Activated CD8-positive, alpha-beta T cell treated with anti-CD3 and anti-CD28 coated beads for 36 hours (primary cell): ENCODE measurements around the gene CDK16. TPM values are rescaled to one million over a fixed set of nuclear protein-coding genes. Genes with fewer than 3 reads are reported as not detected.

Experiments
- ATAC-seq: fragments of 200-7000 bp; cut with Tn5 transposase; one replicate; pipeline ENCODE4 v1.10.0; 2021; ENCODE audit warnings: mild to moderate bottlenecking, moderate library complexity
- CTCF ChIA-PET: fragments of 350-600 bp; sonication (Branson Sonifier 250); formaldehyde crosslinking; loops from one replicate; lab custom pipeline; 2021; ENCODE audit warnings: antibody characterized with exemption; lab: Charles Lee
- POLR2A ChIA-PET: fragments of 350-600 bp; sonication (Branson Sonifier 250); formaldehyde crosslinking; loops from one replicate; lab custom pipeline; 2021; ENCODE audit warnings: antibody characterized with exemption; lab: Charles Lee
- DNase-seq: peaks from one replicate; pipeline ENCODE4 v3.0.0-alpha.2; 2020
- H3K27ac Mint-ChIP-seq: one replicate; pipeline ENCODE4 v1.8.0; 2021; ENCODE audit warnings: mild to moderate bottlenecking, mixed read lengths
- H3K27me3 Mint-ChIP-seq: one replicate; pipeline ENCODE4 v1.8.0; 2021; ENCODE audit warnings: mixed read lengths
- H3K36me3 Mint-ChIP-seq: one replicate; pipeline ENCODE4 v1.8.0; 2021; ENCODE audit warnings: low read depth, mixed read lengths
- H3K4me1 Mint-ChIP-seq: one replicate; pipeline ENCODE4 v1.8.0; 2021; ENCODE audit warnings: low read depth, mixed read lengths
- H3K4me3 Mint-ChIP-seq: one replicate; pipeline ENCODE4 v1.8.0; 2021; ENCODE audit warnings: mild to moderate bottlenecking, moderate library complexity, mixed read lengths
- H3K9me3 Mint-ChIP-seq: one replicate; pipeline ENCODE4 v1.8.0; 2021; ENCODE audit warnings: mixed read lengths
- CTCF ChIP-seq: fragments of 200-600 bp; IDR thresholded peaks from one replicate; pipeline ENCODE4 v1.8.0; 2022; ENCODE audit warnings: antibody characterized with exemption, mild to moderate bottlenecking
- intact Hi-C: fragments of 100-400 bp; cut with micrococcal nuclease; formaldehyde crosslinking; loops from one replicate; pipeline ENCODE4 v1.10.0; 2022
- total RNA-seq, 2 experiments: library from RNA; stranded (reverse); gene quantifications; one replicate each; pipeline ENCODE4 v1.2.3, GENCODE V29; 2021

CDK16 gene
- total RNA-seq, 2 experiments from 2014 or later, result 56.1 to 61.3 TPM

GRCh38 chrX:47175588-47175980 lies 42.9 kb upstream of the CDK16 start:
- intact Hi-C loops, result no loop called here
- no peaks in the 10 kb centered on the region for H3K27me3 Mint-ChIP-seq
- H3K9me3 Mint-ChIP-seq, result no peaks in the 10 kb centered on the region
- no peak for DNase-seq
- peaks cover 2% of the 10 kb centered on the region for H3K4me1 Mint-ChIP-seq
- no peak overlapping the region for H3K4me3 Mint-ChIP-seq
- H3K36me3 Mint-ChIP-seq, result peaks cover 23% of the 10 kb centered on the region
- no peak for TF ChIP-seq CTCF
- ChIA-PET CTCF (no interaction called here), POLR2A (no interaction called here)
- no peak overlapping the region for H3K27ac Mint-ChIP-seq
- ATAC-seq, result no peak

GRCh38 chrX:47176101-47176740 lies 42.3 kb upstream of the CDK16 start:
- CTCF ChIA-PET, result no interaction called here
- intact Hi-C loops, result no loop called here
- no peaks in the 10 kb centered on the region for H3K9me3 Mint-ChIP-seq
- no peak overlapping the region for H3K4me3 Mint-ChIP-seq
- TF ChIP-seq CTCF, result no peak
- ATAC-seq, result no peak
- POLR2A ChIA-PET, result no interaction called here
- H3K27me3 Mint-ChIP-seq, result no peaks in the 10 kb centered on the region
- peaks cover 23% of the 10 kb centered on the region for H3K36me3 Mint-ChIP-seq
- H3K27ac Mint-ChIP-seq, result no peak overlapping the region
- DNase-seq, result no peak
- peaks cover 2% of the 10 kb centered on the region for H3K4me1 Mint-ChIP-seq

- H3K4me3 Mint-ChIP-seq, result no peak overlapping the region
- no peaks in the 10 kb centered on the region for H3K27me3 Mint-ChIP-seq
- H3K36me3 Mint-ChIP-seq, result peaks cover 22% of the 10 kb centered on the region
- H3K4me1 Mint-ChIP-seq, result peaks cover 2% of the 10 kb centered on the region
- POLR2A ChIA-PET, result no interaction called here
- no peak for TF ChIP-seq CTCF
- no peaks in the 10 kb centered on the region for H3K9me3 Mint-ChIP-seq
- intact Hi-C loops, result no loop called here
- no peak for ATAC-seq
- CTCF ChIA-PET, result no interaction called here
- H3K27ac Mint-ChIP-seq, result no peak overlapping the region
- DNase-seq, result no peak
Observed at GRCh38 chrX:47177079-47177478, 41.4 kb upstream of the CDK16 start.

- ATAC-seq, result no peak
- POLR2A ChIA-PET, result interaction anchor here (0.6 kb wide), 1 partner anchor 48 kb away, joined by 4 read pairs; no protein-coding TSS in a partner anchor
Observed at GRCh38 chrX:47178337-47178736, 40.1 kb upstream of the CDK16 start.

More at GRCh38 chrX:47178337-47178736, 40.1 kb upstream of the CDK16 start:
- peaks cover 22% of the 10 kb centered on the region for H3K36me3 Mint-ChIP-seq
- TF ChIP-seq CTCF, result no peak
- CTCF ChIA-PET, result no interaction called here
- H3K27me3 Mint-ChIP-seq, result no peaks in the 10 kb centered on the region
- no peak overlapping the region for H3K4me3 Mint-ChIP-seq
- H3K9me3 Mint-ChIP-seq, result no peaks in the 10 kb centered on the region
- no peak overlapping the region for H3K27ac Mint-ChIP-seq
- peaks cover 2% of the 10 kb centered on the region for H3K4me1 Mint-ChIP-seq
- DNase-seq, result no peak
- intact Hi-C loops, result no loop called here
